Right lobe of liver (tissue), 6 donors: ENCODE data around the gene S100P. TPM values are rescaled to one million over a fixed set of nuclear protein-coding genes. Genes with fewer than 3 reads are reported as not detected.

Experiments
- ATAC-seq, 4 donors: fragments of 200-7000 bp; cut with Tn5 transposase; one replicate each; pipeline ENCODE4 v1.9.1; 2020; ENCODE audit warnings: mild to moderate bottlenecking in 4 of 4, moderate library complexity in 4 of 4
- DNase-seq, 3 donors: peaks; one replicate each; pipeline ENCODE4 v3.0.0-alpha.2; 2020
- H3K27ac ChIP-seq, 3 donors: fragments of 200-600 bp; one replicate each; pipeline ENCODE4 v1.8.0; 2022
- H3K27me3 ChIP-seq, 2 donors: fragments of 200-600 bp; one replicate each; pipeline ENCODE4 v1.8.0; 2022
- H3K36me3 ChIP-seq, 4 donors: fragments of 200-600 bp; sonication (generic) in 1 of 4; one replicate each; pipeline versions ENCODE4 v1.5.1 to v1.8.0; 2017 to 2022; ENCODE audit warnings: control low read depth in 1 of 4
- H3K4me1 ChIP-seq, 4 donors: fragments of 200-600 bp; sonication (generic) in 1 of 4; one replicate each; pipeline versions ENCODE4 v1.5.1 to v1.8.0; 2017 to 2022; ENCODE audit warnings: control low read depth in 1 of 4
- H3K4me3 ChIP-seq, 3 donors: fragments of 200-600 bp; one replicate each; pipeline ENCODE4 v1.8.0; 2022
- H3K9me3 ChIP-seq, 4 donors: fragments of 200-600 bp; sonication (generic) in 1 of 4; one replicate each; pipeline versions ENCODE4 v1.5.1 to v1.8.0; 2017 to 2022; ENCODE audit warnings: control low read depth in 1 of 4
- POLR2A ChIP-seq: fragments of 450-650 bp; IDR thresholded peaks from one replicate; pipeline ENCODE4 v1.6.1; 2017; ENCODE audit warnings: antibody characterized with exemption, mild to moderate bottlenecking
- WGBS: methylation state at CpG from one replicate; pipeline ENCODE4 v1.1.6; 2018; ENCODE audit warnings: low coverage, low lambda C conversion rate; ENCODE audit not compliant: insufficient coverage; ENCODE audit errors: missing lambda C conversion rate; 5-methylcytosine and 5-hydroxymethylcytosine counted together
- intact Hi-C, 2 donors: fragments of 100-400 bp; cut with DNase I; formaldehyde crosslinking; loops; one replicate each; pipeline versions ENCODE4 v1.11.2 to v1.14.1; 2022
- total RNA-seq, 6 experiments: library from RNA; depleted of rRNA in 2 of 6; stranded (reverse); fragments of >200 nt in 2 of 6; fragmentation: NEBNext Ultra II Directional in 3 of 6; extraction: Animal tissue kit (Norgen Biotek cat#: 25700) in 3 of 6; gene quantifications; one replicate each; pipeline versions ENCODE4 v1.1.0 to v1.2.4, GENCODE V29; 2016 to 2023
- TF ChIP-seq, protein P1 (sequence below), 4 donors: fragments of 200-600 bp in 3 of 4; fragments of 450-650 bp in 1 of 4; IDR thresholded peaks; one replicate each; pipeline versions ENCODE4 v1.5.1 to v1.8.0; 2016 to 2022; ENCODE audit warnings: antibody characterized with exemption in 4 of 4, mild to moderate bottlenecking in 2 of 4
- donor health status: DM: no; HTN: yes; CAD: no.
- donor health status: DM: no; HTN: no; CAD: no.
- donor health status: DM: no; HTN: no; CAD: no.
- donor health status: DM: no; HTN: yes; CAD: no.
- donor health status: DM: no; HTN: yes; CAD: no.

S100P gene
- total RNA-seq, 6 experiments from 2014 or later, result 0.59 to 6.3 (median 2.7) TPM

DNA sequence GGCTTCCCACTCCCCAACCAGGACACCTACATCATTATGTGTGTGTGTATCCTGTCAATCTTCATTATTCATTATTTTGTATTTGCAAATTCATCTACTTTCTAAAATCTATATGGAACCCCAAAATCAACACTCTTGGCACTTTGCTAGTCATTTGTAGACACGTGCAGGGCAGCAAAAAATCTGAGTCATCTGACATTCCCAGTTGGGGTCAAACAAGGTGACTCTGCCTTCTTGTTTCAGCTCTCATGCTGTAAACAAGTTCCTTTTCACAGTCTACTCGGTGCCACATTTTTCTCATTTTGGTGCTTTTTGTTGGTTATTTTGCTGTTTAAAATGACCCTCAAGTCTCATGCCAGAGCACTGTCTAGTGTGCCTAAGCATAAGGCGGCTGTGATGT is 10.1 kb downstream of the S100P start:
- no peak for TF ChIP-seq POLR2A
- TF ChIP-seq, protein P1, sequence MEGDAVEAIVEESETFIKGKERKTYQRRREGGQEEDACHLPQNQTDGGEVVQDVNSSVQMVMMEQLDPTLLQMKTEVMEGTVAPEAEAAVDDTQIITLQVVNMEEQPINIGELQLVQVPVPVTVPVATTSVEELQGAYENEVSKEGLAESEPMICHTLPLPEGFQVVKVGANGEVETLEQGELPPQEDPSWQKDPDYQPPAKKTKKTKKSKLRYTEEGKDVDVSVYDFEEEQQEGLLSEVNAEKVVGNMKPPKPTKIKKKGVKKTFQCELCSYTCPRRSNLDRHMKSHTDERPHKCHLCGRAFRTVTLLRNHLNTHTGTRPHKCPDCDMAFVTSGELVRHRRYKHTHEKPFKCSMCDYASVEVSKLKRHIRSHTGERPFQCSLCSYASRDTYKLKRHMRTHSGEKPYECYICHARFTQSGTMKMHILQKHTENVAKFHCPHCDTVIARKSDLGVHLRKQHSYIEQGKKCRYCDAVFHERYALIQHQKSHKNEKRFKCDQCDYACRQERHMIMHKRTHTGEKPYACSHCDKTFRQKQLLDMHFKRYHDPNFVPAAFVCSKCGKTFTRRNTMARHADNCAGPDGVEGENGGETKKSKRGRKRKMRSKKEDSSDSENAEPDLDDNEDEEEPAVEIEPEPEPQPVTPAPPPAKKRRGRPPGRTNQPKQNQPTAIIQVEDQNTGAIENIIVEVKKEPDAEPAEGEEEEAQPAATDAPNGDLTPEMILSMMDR (IDR thresholded peaks at IDR 0.05), result no peak
- no peak overlapping the region for H3K27ac ChIP-seq
- ATAC-seq (peak in 2 of 4 donors; percentile 30 to 31), DNase-seq (no peak)
- H3K36me3 ChIP-seq, result peaks cover 0 to 9% (median 0%) of the 10 kb centered on the region in 4 donors
- 52% methylated on average over 3 of the region's 3 CpGs for WGBS
- H3K27me3 ChIP-seq, result no peaks in the 10 kb centered on the region
- H3K9me3 ChIP-seq, result no peaks in the 10 kb centered on the region
- H3K4me1 ChIP-seq, result peaks cover 0 to 43% (median 17%) of the 10 kb centered on the region in 4 donors
- no peak overlapping the region for H3K4me3 ChIP-seq
- intact Hi-C loops, result no loop called here

DNA sequence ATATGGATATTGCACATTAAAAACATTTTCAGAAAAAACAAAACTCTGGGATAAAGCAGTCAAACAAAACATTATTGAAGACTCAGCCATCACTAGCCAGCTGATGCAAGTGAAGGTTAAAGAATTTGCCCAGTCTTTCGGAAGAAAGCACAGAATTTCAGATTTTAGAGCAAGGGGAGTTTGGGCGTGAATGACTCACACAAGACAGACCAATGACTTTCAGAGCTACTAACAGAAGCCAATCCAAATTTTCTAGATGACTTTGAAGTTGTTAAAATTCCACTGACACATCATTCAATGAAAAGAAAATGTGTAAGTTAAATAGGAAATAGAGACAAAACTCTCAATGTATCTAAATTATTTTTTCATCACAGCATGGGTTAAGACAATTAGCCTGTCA is 12.0 kb downstream of the S100P start:
- Histone ChIP-seq H3K27ac (no peak overlapping the region), H3K27me3 (no peaks in the 10 kb centered on the region), H3K4me1 (peaks cover 0 to 49% (median 19%) of the 10 kb centered on the region in 4 donors), H3K36me3 (peaks cover 0 to 9% (median 0%) of the 10 kb centered on the region in 4 donors), H3K9me3 (no peaks in the 10 kb centered on the region), H3K4me3 (no peak overlapping the region)
- TF ChIP-seq, protein P1 (IDR thresholded peaks at IDR 0.05), result no peak
- TF ChIP-seq POLR2A, result no peak
- 87% methylated on average over 2 of the region's 2 CpGs for WGBS
- intact Hi-C loops, result no loop called here
- no peak for ATAC-seq
- no peak for DNase-seq

DNA sequence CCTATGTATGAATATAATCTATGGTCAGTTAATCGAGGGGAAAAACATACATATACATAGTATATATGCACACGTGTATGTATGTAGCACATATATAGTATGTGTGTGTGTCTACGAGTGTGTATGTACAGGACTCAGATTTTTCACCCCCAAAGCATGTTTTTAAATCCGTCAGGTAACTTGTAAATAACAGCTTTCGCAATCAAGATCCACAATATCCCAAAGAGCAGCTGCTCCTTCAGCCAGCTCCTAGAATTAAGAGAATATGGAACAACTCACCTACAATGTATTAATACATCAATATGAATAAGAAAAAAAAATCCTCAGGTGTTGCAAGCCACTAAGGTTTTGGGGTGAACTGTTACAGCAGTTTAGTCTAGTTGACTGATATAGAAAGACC is 12.5 kb downstream of the S100P start:
- H3K36me3 ChIP-seq, result peaks cover 0 to 9% (median 0%) of the 10 kb centered on the region in 4 donors
- TF ChIP-seq POLR2A, result no peak
- TF ChIP-seq, protein P1 (IDR thresholded peaks at IDR 0.05), result no peak
- no peak for DNase-seq
- H3K4me3 ChIP-seq, result no peak overlapping the region
- no peak for ATAC-seq
- no peaks in the 10 kb centered on the region for H3K9me3 ChIP-seq
- no peaks in the 10 kb centered on the region for H3K27me3 ChIP-seq
- intact Hi-C loops, result no loop called here
- no peak overlapping the region for H3K27ac ChIP-seq
- peaks cover 0 to 49% (median 19%) of the 10 kb centered on the region in 4 donors for H3K4me1 ChIP-seq
- WGBS, result 64% methylated on average over 5 of the region's 5 CpGs

DNA sequence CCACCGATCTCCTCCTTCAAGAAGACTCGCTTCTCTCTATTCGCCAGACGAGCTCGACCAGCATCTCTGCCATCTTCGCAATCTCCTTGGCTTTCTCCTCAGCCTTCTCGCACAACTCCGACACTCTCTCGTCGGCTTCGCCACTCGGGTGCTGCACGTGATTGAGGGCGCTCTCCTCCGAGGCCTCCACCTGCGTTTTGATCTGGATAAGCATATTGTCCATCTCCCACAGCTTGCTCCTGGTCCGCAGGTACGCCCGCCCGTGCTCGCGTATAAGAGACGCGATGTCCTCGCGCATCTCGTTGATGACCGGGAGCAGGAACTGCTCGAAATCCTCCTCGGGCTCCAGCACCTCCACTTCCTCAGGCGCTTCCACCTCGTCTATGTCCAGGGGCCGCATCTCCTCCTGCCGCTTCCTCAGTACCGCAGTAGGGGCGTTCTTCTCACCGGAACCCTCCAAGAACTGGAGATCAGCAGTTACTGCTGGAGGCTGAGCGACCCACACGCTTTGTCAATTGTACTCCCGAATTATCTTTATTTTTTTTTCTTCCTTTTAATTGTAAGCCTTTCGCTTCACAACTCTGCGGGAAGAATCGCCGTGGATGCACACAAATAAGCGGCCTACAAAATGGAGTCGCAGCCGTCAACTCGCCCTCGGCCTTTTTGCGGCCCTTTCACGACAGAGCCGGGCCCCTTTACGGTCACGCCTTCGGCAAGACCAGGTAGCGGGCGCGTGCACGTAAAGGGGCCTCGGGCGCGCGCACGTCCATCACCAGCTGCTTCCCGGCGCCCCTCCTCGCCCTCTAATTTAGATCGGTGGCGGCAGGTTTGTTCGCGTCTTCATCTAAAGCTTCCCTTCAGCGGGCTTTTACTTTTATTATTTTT is 15.8 kb downstream of the S100P start, which contains the start of gene MRFAP1L1:
MRFAP1L1 (minus strand) TSS at position 636 of the 885 bp plus-strand sequence; CDS start at position 400, 236 bp downstream.
- TF ChIP-seq, protein P1 (IDR thresholded peaks at IDR 0.05), result no peak
- TF ChIP-seq POLR2A, result no peak
- Histone ChIP-seq H3K9me3 (no peaks in the 10 kb centered on the region), H3K4me3 (peak within 1 kb of the TSS; percentile 76 to 83 (median 76)), H3K27ac (peak within 1 kb of the TSS; percentile 75 to 83 (median 83)), H3K27me3 (no peaks in the 10 kb centered on the region), H3K36me3 (peaks cover 0 to 2% (median 0%) of the 10 kb centered on the region in 4 donors), H3K4me1 (peaks cover 0 to 45% (median 19%) of the 10 kb centered on the region in 4 donors)
- DNase-seq (peak; percentile 95 to 97 (median 97)), ATAC-seq (peak; percentile 92 to 98 (median 95))
- under 1% methylated on average over 64 of the region's 72 CpGs for WGBS
- intact Hi-C loops, result no loop called here
